NT2/D1 (cell line): ENCODE data around the gene NSRP1.
"Not testable (repeated sequence)": the region's sequence is repeated elsewhere in the genome, so short reads cannot be mapped to it uniquely, and the experiment has no call there.

ENCODE experiments used
- DNase-seq: peaks from one replicate; pipeline ENCODE4 v3.0.0-alpha.2; 2011; ENCODE audit warnings: low read depth, low spot score
- H3K27me3 ChIP-seq: 2 replicates; pipeline ENCODE4 v1.6.0; 2011; ENCODE audit warnings: mild to moderate bottlenecking; ENCODE audit not compliant: insufficient read length, insufficient read depth
- H3K36me3 ChIP-seq: 2 replicates; pipeline ENCODE4 v1.6.1; 2011; ENCODE audit warnings: mild to moderate bottlenecking, low read length, mixed read lengths; ENCODE audit not compliant: insufficient read depth, insufficient read length
- H3K4me1 ChIP-seq: 2 replicates; pipeline ENCODE4 v1.5.1; 2011; ENCODE audit not compliant: insufficient read depth, insufficient read length
- H3K4me3 ChIP-seq: 2 replicates; pipeline ENCODE4 v1.5.1; 2011; ENCODE audit warnings: low read depth; ENCODE audit not compliant: insufficient read length
- H3K9ac ChIP-seq: 2 replicates; pipeline ENCODE4 v1.6.0; 2011; ENCODE audit warnings: low read depth; ENCODE audit not compliant: insufficient read length
- H3K9me3 ChIP-seq: 2 replicates; pipeline ENCODE4 v1.5.1; 2011; ENCODE audit warnings: mild to moderate bottlenecking, low read length; ENCODE audit not compliant: insufficient read depth
- SUZ12 ChIP-seq: IDR thresholded peaks from 2 replicates; pipeline ENCODE4 v1.6.1; 2011; ENCODE audit not compliant: insufficient read length, insufficient read depth; ENCODE audit errors: extremely low read depth
- YY1 ChIP-seq: IDR thresholded peaks from 2 replicates; pipeline ENCODE4 v1.6.1; 2011; ENCODE audit not compliant: insufficient read length, insufficient read depth
- ZNF274 ChIP-seq: IDR thresholded peaks from 2 replicates; pipeline ENCODE4 v1.6.1; 2011; ENCODE audit warnings: mild to moderate bottlenecking, low read depth, low read length

Gene NSRP1

DNA sequence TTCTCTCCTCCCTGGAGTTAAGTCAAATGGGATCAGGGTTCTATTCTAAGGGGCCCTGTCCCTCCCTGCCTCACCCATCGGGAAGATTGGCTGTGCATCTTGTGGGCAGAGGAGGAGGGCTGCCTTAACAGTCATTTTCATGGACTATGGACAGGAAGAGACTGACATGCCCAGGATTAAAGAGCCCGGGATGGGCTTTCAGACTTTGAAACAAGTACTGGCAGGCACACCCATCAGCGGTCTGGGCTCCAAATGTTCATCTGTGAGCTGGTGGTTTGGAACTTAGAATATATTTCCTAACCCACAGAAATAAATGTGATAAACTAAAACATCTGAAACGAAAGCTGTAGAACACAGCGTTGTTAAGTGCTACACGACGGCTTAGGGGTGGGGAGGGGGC, 112.4 kb downstream of the NSRP1 start:
- Histone ChIP-seq H3K4me3 (no peak overlapping the region), H3K36me3 (no peaks in the 10 kb centered on the region), H3K9me3 (no peaks in the 10 kb centered on the region), H3K9ac (no peak overlapping the region), H3K27me3 (peaks cover 13% of the 10 kb centered on the region), H3K4me1 (peaks cover 3% of the 10 kb centered on the region)
- DNase-seq: no peak
- no peak for TF ChIP-seq ZNF274
- no peak for TF ChIP-seq YY1
- TF ChIP-seq SUZ12: no peak

DNA sequence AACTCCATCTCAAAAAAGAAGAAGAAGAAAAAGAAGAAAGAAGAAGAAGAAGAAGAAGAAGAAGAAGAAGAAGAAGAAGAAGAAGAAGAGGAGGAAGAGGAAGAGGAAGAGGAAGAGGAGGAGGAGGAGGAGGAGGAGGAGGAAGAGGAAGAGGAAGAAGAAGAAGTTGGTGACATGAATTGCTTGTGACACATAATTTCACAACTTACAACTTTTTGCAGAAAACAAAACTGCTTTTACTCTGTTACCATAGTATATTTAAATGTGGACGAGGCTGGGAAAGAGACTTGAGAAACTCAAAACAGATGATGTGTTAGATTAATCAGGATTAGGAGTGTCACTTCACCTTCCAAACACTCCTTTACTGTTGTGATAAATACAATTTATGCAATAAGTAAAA, 113.4 kb downstream of the NSRP1 start:
- not testable (repeated sequence) for DNase-seq

DNA sequence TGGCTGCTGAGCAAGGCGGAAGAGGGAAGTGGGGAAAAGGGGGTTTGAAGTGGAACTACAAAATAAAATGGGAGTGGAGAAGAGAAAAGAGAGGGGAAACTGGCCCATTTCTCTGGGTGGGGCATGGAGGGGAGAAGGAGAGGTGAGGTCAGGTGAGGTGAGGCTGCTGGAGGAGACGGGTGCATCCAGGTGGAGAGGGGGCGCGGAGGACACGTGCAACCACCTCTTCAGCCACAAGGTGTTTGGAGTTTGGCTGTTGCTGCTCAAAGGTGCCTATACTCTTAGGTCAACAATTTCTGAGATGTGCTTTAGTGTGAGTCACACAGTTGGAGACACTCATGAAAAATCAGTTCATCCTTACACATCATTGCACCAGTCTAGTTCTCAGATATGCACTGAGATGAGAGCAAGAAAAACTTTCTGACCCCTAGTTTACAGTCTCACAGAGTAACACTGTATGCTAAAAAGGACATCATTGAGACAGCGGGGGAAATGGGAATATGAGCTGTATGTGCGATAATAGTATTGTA, 114.0 kb downstream of the NSRP1 start:
- H3K27me3 ChIP-seq: peaks cover 29% of the 10 kb centered on the region

More for the DNA sequence above, 113.4 kb downstream of the NSRP1 start:
- H3K27me3 ChIP-seq: peaks cover 23% of the 10 kb centered on the region
- H3K9ac ChIP-seq, H3K4me3 ChIP-seq, H3K9me3 ChIP-seq, H3K36me3 ChIP-seq, H3K4me1 ChIP-seq: not testable (repeated sequence)

DNA sequence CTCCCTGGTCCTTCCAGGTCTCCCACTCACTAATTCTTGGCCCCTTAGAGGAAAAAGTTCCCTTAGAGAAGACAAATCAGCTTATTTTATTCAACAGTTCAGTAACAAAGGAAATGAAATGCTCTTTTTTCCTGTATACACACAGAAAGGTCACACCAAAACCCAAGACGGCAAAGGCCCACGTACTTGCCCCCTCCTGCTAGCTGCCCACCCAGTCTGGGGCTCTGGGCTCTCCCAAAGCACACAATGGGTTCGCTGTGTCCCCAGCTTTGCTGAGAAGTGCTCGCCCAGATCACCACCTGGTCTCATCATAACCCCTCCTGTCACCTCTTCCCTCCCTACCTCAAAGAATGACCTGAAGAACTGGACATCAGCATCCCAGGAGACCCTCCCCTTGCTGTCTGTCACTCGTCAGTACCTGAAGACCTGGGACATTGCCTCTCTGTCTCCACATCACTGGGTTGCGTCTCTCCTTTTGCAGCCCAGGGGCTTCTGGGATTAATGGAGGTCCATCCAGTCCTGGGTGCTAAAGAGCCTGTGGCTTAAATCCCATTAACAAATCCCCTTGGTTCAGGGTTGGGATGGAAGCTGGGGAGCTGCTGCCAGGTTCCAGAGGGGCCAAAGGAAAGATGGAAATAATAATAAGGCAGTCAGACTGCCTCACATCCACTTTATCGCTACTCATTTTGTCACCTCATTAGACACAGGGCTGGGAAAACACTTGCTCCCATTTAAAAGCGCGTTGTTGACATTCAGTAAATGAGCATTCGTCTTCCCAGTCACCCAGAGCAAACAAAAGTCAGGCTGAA, 115.6 kb downstream of the NSRP1 start:
- Histone ChIP-seq H3K4me3 (no peak overlapping the region), H3K9me3 (no peaks in the 10 kb centered on the region; the same call in 1 of the 2 replicates), H3K9ac (no peak overlapping the region), H3K36me3 (no peaks in the 10 kb centered on the region), H3K4me1 (peaks cover 2% of the 10 kb centered on the region), H3K27me3 (peaks cover 42% of the 10 kb centered on the region)
- no peak for DNase-seq
- TF ChIP-seq YY1: no peak
- no peak for TF ChIP-seq SUZ12

More for the DNA sequence above, 114.0 kb downstream of the NSRP1 start:
- peaks cover 2% of the 10 kb centered on the region for H3K4me1 ChIP-seq
- no peak overlapping the region for H3K4me3 ChIP-seq
- DNase-seq: no peak
- H3K9me3 ChIP-seq: no peaks in the 10 kb centered on the region; the same call in 1 of the 2 replicates
- H3K9ac ChIP-seq: no peak overlapping the region
- no peak for TF ChIP-seq SUZ12
- TF ChIP-seq ZNF274: no peak
- TF ChIP-seq YY1: no peak
- H3K36me3 ChIP-seq: no peaks in the 10 kb centered on the region

DNA sequence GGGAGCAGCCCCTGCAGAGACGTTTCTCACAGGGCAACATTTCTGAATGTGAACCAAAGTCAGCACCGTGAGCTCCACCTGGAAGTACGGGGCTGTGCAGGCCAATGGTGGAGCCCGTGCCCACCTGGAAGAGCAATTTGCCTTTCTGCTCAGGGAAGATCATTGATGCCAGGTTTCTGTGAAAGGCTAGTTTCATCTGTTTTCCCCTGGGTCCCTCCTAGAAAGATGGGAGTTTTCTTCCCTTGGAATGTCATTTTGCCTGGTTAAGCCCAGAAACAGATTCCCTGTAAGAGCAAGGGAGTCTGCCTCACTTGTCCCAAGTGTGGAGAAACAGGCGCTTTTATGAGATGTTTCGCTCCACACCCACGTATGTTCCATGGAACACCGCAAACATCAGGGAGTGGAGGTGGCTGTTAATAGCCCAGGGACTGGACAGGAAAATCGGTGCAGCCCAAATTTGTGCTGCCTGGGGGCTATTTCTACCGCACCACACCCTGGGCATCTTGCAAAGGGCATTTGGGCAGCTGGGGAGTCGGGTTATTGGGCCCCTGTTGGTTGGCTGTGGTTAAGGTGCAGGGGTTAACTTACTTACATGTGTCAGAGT, 116.3 kb downstream of the NSRP1 start:
- Histone ChIP-seq H3K4me3 (no peak overlapping the region), H3K36me3 (no peaks in the 10 kb centered on the region), H3K9ac (no peak overlapping the region), H3K27me3 (peaks cover 49% of the 10 kb centered on the region), H3K4me1 (peaks cover 8% of the 10 kb centered on the region), H3K9me3 (no peaks in the 10 kb centered on the region; the same call in 1 of the 2 replicates)
- TF ChIP-seq SUZ12 (no peak), ZNF274 (no peak), YY1 (no peak)
- no peak for DNase-seq

DNA sequence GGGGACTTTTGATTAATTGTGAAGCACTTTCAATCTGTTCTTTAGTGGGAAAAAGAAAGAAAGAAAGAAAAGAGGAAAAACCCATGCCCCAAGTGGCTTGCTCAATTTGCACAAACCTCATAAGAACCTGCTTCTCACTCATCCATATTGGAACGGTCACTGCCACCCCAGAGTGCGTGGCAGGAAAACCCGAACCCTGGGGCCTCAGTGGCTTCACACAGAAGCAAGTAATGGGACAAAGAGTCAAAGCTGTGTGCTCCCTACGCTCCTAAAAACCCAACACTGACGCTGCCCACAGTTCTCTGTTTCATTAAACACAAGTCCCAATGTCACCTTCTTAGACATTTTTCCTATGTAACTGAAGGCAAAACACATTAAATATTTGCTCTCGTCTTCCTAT, 117.7 kb downstream of the NSRP1 start:
- Histone ChIP-seq H3K9me3 (no peaks in the 10 kb centered on the region; the same call in 1 of the 2 replicates), H3K9ac (no peak overlapping the region), H3K4me1 (peaks cover 9% of the 10 kb centered on the region), H3K27me3 (peaks cover 60% of the 10 kb centered on the region), H3K36me3 (no peaks in the 10 kb centered on the region), H3K4me3 (no peak overlapping the region)
- DNase-seq: no peak
- no peak for TF ChIP-seq YY1

DNA sequence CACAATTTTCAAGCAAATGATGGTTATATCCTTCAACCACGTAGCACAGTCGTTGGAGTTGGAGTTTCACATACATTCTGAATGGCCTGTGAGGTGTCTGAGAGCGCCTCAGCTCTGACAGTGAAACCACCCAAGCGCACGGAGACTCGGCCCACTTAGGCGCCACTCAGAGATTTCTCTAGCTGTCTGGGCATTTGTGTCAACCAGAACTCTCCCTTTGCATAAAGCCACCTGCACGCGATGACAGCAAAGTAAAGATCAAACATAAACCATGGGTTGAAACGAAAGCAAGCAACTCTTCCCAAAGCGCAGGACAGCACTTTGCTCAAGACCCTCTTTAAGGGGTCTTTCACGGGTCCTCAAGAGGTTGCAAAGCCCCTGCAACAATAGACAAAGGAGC, 118.3 kb downstream of the NSRP1 start:
- Histone ChIP-seq H3K4me3 (no peak overlapping the region), H3K4me1 (peaks cover 9% of the 10 kb centered on the region), H3K9ac (no peak overlapping the region), H3K27me3 (peaks cover 66% of the 10 kb centered on the region), H3K9me3 (peaks cover 3% of the 10 kb centered on the region; the same call in 1 of the 2 replicates), H3K36me3 (no peaks in the 10 kb centered on the region)
- no peak for DNase-seq
- no peak for TF ChIP-seq SUZ12
